Activated naive CD4-positive, alpha-beta T cell treated with Interleukin-2 at 50 U/mL for 16 hours (primary cell): ENCODE results near the gene SF3A2.
A peak's percentile ranks its signal among the peaks of the same experiment; 100 is the strongest.
"Not testable (repeated sequence)": the region's sequence is repeated elsewhere in the genome, so short reads cannot be mapped to it uniquely, and the experiment has no call there.

Source experiments
- DNase-seq: peaks from one replicate; pipeline ENCODE4 v3.0.0-alpha.2; 2020

Gene SF3A2

GRCh38 chr19:2277138-2277537 is 40.5 kb downstream of the SF3A2 start:
- no peak for DNase-seq

- DNase-seq = no peak
Observed at GRCh38 chr19:2278459-2279158, 42.0 kb downstream of the SF3A2 start.

GRCh38 chr19:2280633-2281264 is 44.1 kb downstream of the SF3A2 start:
- DNase-seq = no peak

DNA sequence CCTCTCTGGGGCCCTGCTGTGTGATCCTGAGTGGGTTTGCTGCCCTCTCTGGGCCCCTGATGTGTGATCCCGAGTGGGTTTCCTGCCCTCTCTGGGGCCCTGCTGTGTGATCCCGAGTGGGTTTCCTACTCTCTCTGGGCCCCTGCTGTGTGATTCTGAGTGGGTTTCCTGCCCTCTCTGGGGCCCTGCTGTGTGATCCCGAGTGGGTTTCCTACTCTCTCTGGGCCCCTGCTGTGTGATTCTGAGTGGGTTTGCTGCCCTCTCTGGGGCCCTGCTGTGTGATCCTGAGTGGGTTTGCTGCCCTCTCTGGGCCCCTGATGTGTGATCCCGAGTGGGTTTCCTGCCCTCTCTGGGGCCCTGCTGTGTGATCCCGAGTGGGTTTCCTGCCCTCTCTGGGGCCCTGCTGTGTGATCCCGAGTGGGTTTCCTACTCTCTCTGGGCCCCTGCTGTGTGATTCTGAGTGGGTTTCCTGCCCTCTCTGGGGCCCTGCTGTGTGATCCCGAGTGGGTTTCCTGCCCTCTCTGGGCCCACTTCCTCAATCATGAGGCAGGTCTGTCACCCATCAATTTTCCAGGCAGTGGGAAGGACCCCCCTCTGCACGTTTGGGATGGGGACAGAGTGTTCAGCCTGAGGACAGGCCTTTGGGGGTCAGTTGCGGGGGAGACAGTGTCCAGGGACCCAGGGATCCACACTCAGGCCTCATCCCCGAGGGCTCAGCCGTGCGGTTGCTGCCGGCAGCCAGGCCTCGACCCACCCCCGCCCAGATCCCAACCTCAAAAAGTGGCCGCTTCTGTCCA is 44.8 kb downstream of the SF3A2 start:
- DNase-seq = not testable (repeated sequence)

DNA sequence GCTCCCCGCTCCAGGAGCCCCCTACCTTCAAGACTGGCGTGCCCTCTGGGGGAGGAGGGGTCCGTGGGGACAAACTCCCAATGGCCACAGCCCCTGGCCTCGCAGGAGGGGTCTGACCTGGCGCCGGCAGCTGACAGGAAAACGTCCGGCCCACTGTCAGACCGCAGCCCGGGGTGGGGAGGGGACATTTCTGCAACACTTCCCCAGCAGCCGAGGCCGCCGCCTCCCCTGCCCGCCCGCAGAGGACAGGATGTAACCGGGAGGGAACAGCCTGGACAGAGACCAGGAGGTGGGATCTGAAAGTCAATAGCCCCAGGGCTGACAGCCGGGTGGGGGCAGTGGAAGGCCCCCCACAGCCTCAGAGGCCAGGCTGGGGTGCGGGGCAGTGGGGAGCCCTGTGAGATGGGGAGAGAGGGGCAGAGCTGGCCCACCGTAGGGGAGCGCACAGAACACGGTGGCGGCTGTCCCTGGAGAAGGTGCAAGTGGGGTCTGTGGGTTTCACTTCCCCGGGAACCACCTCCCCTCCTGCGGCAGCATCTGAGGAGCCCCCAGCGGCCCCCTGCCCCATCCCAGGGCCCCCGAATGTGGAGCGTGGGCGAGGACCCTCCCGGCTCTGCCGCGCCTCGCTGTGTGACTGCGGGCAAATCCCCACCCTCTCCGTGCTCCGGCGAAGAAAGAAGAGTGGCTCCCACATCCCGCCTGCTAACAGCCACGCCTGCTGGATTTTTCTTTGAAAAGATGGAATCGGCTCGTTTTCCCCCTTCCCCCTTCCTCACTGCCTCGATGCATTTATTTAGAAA is 45.6 kb downstream of the SF3A2 start, which contains the start of gene PEAK3:
PEAK3 (minus strand) TSS at position 114 of the 800 bp plus-strand sequence. CDS start 1,244 bp downstream, outside the sequence.
- peak; percentile 31 for DNase-seq

DNA sequence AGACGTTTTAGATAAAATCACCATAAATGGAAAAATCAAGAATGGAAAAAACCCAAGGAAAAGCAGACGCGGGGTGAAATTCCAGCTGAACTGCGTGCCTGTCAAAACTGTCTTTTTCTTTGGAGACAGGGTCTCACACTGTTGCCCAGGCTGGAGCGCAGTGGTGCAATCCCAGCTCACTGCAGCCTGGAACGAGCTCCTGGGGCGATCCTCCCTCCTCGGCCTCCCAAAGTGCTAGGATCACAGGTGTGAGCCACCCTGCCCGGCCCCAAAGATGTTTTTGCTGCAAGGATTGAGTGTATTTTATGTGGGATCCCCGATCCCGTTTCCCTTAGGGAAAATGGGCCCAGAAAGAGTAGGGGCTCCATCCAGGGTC is 46.2 kb downstream of the SF3A2 start:
- DNase-seq = no peak

- no peak for DNase-seq
Observed at GRCh38 chr19:2283835-2284507, 47.3 kb downstream of the SF3A2 start.

- DNase-seq = no peak
Observed at GRCh38 chr19:2286402-2287140, 49.9 kb downstream of the SF3A2 start.

DNA sequence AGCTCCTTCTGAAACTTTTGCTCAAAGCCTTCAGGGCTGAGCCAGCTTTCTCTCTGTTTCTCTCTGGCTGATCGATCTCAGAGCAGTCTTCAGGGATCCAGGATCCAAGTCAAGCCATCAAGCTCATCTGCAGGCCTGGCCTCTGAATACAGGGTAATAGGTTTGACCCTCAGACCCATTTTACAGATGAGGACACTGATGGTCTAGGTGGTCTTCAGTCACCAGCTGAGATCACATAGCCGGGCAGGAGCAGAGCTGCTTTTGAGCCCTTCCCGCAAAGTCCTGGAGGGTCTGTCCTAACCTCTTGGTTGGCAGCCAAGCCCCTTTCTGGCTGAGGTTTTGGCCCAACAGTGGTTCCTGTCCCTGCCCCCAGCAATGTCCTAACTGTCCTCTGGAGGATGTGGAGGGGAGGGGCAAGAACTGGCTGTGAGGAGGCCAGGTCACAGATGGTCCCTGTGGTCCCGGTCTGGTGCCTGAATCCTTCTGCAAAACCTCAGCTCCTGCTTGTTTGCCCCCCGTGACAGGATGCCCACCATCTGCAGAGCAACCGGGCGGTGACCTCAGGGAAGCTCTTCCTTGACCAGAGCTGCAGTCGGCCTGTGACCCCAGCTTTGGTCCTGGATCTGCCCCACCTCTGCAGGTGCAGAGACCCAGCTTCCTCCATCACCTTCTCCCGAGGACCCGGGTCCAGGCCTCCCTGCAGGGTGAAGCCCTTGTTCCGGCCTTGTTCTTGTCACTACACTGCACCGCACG is 51.1 kb downstream of the SF3A2 start:
- no peak for DNase-seq

- no peak for DNase-seq
Observed at GRCh38 chr19:2288338-2288817, 51.8 kb downstream of the SF3A2 start.

DNA sequence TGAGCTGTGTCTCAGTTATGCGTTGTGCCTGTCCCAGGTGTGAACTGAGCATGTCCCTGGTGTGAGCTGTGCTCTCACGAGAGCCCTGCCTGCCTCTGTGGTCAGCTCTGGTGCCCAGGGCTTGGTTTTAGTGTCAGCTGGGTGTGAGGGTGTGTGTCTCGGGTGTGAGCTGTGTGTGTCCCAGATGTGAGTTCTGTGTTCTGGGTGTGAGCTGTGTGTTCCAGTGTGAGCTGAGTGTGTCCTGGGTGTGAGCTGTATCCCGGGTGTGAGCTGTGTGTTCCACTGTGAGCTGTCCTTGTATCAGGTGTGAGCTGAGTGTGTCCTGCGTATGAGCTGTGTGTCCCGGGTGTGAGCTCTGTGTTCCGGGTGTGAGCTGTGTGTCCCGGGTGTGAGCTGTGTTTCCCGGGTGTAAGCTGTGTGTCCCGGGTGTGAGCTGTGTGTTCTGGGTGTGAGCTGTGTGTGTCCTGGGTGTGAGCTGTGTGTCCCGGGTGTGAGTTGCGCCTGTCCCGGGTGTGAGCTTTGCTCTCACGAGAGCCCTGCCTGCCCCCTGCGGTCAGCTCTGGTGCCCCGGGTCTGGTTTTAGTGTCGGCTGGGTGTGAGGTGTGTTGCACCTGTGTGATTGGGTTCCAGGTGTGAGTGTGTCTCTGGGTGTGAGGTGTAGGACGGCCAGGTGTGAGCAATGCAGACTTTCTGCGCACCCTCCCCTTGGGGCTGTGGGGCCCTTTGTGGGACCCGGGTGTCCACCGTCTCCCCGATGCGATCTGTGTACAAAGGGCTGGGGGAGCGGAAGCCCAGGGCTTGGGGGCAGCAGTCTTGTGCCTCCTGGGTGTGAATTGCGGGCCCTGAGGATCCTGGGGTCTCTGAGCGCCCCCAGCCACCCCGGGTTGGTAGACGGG is 52.4 kb downstream of the SF3A2 start:
- DNase-seq = no peak

GRCh38 chr19:2289714-2290435 is 53.3 kb downstream of the SF3A2 start:
- DNase-seq = peak; percentile 55

DNA sequence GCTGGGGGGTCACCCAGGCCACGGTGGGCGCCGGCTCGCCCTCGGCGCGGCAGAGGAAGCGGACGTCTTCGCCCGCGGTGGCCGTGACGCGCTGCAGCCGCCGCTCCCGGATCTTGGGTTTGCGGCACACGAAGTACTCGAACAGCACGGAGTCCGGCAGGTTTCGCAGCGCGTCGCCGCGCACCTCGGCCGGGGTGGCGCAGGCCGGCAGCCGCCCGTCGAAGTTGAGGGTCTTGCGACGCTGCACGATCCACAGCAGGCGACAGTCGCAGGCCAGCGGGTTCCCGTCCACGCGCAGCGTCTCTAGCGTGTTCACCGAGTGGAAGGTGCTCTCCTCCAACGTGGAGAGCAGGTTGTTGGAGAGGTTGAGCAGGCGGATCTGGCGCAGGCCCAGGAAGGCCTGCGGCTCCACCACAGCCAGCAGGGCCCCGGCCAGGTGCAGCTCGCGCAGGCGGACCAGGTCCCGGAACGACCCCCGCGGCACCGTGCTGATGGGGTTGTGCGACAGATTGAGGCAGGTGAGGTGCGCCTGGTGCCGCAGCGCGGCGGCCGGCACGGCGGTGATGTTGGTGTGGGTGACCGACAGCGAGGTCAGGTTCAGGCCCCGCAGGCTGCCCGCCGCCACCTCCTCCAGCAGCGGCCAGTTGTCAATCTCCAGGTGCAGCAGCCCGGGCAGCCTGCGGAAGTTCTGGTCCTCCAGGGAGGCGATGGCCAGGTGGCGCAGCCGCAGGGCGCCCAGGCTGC is 54.0 kb downstream of the SF3A2 start:
- DNase-seq = no peak

DNA sequence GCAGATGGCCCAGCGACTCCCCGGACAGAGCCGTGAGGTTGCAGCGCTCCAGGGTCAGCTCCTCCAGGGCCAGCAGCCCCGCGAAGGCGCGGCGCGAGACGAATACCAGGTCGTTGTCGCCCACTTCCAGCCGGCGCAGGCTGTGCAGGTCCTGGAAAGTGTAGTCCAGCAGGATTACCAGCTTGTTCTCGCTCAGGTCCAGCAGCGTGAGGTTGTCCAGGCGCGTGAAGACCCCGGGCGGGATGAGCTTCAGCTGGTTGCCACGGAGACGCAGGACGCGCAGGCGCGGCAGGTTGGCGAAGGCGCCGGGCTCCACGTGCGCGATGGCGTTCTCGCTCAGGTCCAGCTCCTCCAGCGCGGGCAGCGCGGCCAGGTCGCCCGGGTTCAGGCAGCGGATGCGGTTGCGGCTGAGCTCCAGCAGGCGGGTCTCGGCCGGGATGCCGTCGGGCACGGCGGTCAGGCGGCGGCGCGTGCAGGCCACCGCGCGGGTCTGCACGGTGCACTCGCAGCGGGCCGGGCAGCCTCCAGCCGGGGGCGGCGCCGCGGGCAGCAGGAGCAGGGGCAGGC is 54.6 kb downstream of the SF3A2 start:
- no peak for DNase-seq

DNA sequence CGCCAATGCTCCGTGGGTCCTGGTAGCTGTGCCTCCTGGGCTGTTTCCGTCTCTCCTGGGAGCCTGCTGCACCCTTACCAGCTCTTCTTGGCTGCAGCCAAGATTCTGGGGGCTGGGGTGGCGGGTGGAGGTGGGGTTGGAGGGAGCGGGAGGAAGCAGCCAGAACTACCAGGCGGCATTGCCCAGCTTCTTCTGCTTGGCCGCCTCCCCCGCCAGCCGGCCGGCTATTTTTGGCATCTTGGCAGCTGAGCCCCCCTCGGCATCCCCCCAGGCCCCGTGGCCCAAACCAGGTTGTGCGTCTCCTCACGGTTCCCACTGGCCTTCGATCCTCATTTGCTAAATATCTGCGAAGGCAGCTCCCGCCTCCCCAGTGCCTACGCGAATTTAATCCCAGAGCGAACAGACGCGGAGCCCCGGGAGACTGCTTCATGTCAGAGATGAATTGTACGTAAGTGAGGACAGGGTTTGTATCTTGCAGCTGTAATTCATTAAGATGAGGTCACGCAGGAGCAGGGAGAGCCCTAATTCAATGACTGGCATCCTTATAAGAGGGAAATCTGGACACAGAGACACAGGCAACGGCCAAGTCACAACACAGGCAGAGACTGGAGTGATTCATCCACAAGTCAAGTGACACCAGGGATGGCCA is 58.2 kb downstream of the SF3A2 start:
- DNase-seq = no peak

GRCh38 chr19:2296141-2296540 is 59.5 kb downstream of the SF3A2 start:
- no peak for DNase-seq
